Progenitor cell of endocrine pancreas (in vitro differentiated cells): ENCODE data around the gene EMC10. TPM values are rescaled to one million over a fixed set of nuclear protein-coding genes. Genes with fewer than 3 reads are reported as not detected.
A peak's percentile ranks its signal among the peaks of the same experiment; 100 is the strongest.

ENCODE experiments used
- DNase-seq: peaks from one replicate; pipeline ENCODE4 v3.0.0; 2021; ENCODE audit warnings: low spot score; ENCODE audit not compliant: unreplicated experiment
- H3K27ac Mint-ChIP-seq: 2 replicates; pipeline ENCODE4 v1.8.0; 2021; ENCODE audit warnings: mild to moderate bottlenecking, moderate library complexity, mixed read lengths
- H3K27me3 Mint-ChIP-seq: 2 replicates; pipeline ENCODE4 v1.8.0; 2021; ENCODE audit warnings: mixed read lengths
- H3K36me3 Mint-ChIP-seq: 2 replicates; pipeline ENCODE4 v1.8.0; 2022; ENCODE audit warnings: mixed read lengths; ENCODE audit not compliant: insufficient read depth
- H3K4me1 Mint-ChIP-seq: 2 replicates; pipeline ENCODE4 v1.8.0; 2021; ENCODE audit warnings: low read depth, mixed read lengths
- H3K4me3 Mint-ChIP-seq: 2 replicates; pipeline ENCODE4 v1.8.0; 2021; ENCODE audit warnings: low read depth, mild to moderate bottlenecking, moderate library complexity, mixed read lengths
- H3K9me3 Mint-ChIP-seq: 2 replicates; pipeline ENCODE4 v1.8.0; 2021; ENCODE audit warnings: low read depth, mixed read lengths
- CTCF ChIP-seq: fragments of 200-600 bp; sonication (generic); IDR thresholded peaks from one replicate; pipeline ENCODE4 v1.5.0; 2021; ENCODE audit warnings: antibody characterized with exemption, mild to moderate bottlenecking; ENCODE audit not compliant: unreplicated experiment
- total RNA-seq: library from RNA; stranded (reverse); gene quantifications from 2 replicates; pipeline ENCODE4 v1.2.1, GENCODE V29; 2021

Gene EMC10
- total RNA-seq, 1 donor from 2014 or later: 181 TPM

DNA sequence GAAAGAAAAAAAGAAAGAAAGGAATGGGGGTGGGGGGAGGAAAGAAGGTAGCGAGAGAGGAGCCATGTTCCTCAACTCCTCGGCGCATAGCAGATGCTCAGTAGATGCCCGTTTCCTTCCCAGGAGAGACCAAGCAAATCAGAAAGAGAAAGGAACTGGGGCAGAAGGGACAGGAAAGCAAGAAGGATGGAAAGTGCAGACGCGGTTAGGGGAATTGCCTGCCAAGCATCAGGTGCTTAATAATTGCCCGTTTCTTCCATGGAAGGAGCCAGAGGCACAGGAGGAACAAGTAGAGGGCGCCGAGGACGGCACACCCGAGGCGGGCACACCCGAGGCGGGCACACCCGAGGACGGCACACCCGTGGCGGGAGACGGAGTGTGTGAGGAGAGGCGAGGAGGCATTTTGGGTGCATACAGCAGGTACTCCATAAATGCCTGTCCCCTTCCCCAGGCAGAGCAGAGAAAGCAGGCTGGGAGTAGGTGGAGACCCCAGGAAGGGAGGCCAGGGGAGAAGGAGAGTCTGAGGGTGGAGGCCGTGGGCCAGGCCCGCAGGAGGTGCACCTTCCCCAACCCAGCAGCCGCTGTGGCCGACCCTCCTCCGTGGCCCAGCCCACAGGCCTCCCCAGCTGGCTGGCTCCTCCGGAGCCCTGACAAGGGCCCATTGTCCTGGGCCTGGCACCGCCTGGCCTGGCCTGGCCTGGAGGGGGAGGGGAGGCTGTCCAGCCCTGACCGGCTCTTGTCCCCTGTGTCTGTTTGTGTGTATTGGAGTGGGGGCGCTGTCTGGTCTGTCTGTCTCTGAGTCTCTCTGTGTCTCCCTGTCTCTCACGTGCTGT lies 20.1 kb downstream of the EMC10 start:
- Mint-ChIP-seq H3K9me3 (no peaks in the 10 kb centered on the region), H3K27ac (peak overlapping the region; percentile 35), H3K4me3 (no peak overlapping the region), H3K27me3 (peaks cover 39% of the 10 kb centered on the region), H3K4me1 (peaks cover 9% of the 10 kb centered on the region), H3K36me3 (no peaks in the 10 kb centered on the region)
- TF ChIP-seq CTCF: no peak
- no peak for DNase-seq

DNA sequence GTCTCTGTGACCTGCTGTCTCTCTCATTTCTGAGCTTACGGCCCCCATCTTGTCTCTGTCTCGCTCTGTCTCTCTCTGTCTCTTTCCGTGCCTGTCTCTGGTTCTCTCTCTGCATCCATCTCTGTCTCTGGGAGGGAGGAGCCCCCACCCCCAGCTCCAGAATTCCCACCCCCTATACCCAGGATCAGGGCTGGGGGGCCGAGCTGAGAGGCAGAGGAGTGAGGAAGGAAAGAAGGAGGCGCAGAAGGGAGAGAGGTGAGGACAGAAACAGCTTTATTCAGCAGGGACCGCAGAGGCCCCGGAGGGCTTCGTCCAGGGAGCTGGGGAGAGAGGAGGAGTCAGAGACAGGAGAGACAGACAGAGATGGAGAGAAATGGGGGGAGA lies 20.7 kb downstream of the EMC10 start:
- H3K4me1 Mint-ChIP-seq: peaks cover 5% of the 10 kb centered on the region
- no peaks in the 10 kb centered on the region for H3K36me3 Mint-ChIP-seq
- H3K27ac Mint-ChIP-seq: peak overlapping the region; percentile 35
- no peak for DNase-seq
- no peak overlapping the region for H3K4me3 Mint-ChIP-seq
- no peak for TF ChIP-seq CTCF
- H3K9me3 Mint-ChIP-seq: no peaks in the 10 kb centered on the region
- peaks cover 33% of the 10 kb centered on the region for H3K27me3 Mint-ChIP-seq

DNA sequence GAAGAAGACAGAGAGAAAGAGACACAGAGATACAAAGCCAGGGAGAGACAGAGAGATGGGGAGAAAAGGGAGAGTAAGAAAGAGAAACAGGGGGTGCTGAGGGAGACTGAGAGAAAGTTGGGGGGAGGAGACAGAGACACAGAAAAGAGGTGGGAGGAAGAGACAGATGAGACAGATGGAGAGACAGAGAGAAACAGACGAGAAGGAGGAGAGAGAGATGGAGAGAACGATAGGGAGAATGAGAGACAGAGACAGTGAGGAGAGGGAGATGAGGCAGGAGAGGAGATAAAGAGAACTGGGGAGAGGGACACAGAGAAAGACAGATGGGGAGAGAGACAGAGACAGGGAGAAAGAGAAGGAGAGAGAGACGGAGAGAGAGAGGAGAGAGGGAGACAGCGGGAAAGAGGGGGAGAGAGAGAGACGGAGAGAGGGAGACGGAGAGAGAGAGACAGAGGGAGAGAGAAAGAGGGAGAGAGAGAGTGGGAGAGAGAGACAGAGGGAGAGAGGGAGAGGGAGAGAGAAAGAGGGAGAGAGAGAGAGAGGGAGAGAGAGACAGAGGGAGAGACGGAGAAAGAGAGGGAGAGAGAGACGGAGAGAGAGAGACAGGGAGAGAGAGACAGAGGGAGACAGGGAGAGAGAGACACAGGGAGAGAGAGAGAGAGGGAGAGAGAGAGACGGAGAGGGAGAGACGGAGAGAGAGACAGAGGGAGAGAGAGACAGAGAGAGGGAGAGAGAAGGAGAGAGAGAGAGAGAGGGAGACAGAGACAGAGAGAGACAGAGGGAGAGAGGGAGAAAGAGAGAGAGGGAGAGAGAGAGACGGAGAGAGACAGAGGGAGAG lies 22.1 kb downstream of the EMC10 start:
- H3K4me1 Mint-ChIP-seq: peaks cover 3% of the 10 kb centered on the region
- DNase-seq: no peak
- no peak overlapping the region for H3K4me3 Mint-ChIP-seq
- H3K9me3 Mint-ChIP-seq: no peaks in the 10 kb centered on the region
- no peaks in the 10 kb centered on the region for H3K36me3 Mint-ChIP-seq
- no peak overlapping the region for H3K27ac Mint-ChIP-seq
- TF ChIP-seq CTCF: no peak
- H3K27me3 Mint-ChIP-seq: peaks cover 24% of the 10 kb centered on the region

GRCh38 chr19:50500060-50500752 lies 23.9 kb downstream of the EMC10 start:
- Mint-ChIP-seq H3K36me3 (no peaks in the 10 kb centered on the region), H3K4me3 (no peak overlapping the region), H3K9me3 (no peaks in the 10 kb centered on the region), H3K27ac (no peak overlapping the region), H3K27me3 (peaks cover 8% of the 10 kb centered on the region), H3K4me1 (peaks cover 3% of the 10 kb centered on the region)
- no peak for DNase-seq
- peak; percentile 41 for TF ChIP-seq CTCF

DNA sequence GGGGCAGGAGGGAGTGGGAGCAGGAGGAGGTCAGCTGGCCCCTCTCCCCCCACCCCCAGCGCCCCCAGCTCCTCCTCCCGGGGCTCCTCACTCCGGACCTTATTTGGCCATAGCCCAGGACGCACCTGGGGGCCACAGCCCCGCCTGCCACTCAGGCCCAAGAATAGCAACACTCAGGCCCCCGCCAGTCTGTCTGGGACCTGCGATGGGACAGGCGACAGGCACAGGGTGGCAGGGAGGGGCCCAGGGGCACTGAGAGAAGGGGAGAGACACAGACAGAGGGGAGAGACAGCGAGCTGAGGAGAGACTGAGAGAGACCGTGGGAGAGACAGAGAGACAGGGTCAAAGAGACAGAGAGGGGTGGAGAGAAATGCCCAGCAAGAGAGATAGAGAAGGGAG lies 24.4 kb downstream of the EMC10 start:
- Mint-ChIP-seq H3K4me3 (no peak overlapping the region), H3K36me3 (no peaks in the 10 kb centered on the region), H3K4me1 (peaks cover 3% of the 10 kb centered on the region), H3K27me3 (peaks cover 6% of the 10 kb centered on the region), H3K9me3 (no peaks in the 10 kb centered on the region), H3K27ac (no peak overlapping the region)
- no peak for DNase-seq
- TF ChIP-seq CTCF: no peak
